ENCODE results near the gene RUNX3.

RUNX3 gene

DNA sequence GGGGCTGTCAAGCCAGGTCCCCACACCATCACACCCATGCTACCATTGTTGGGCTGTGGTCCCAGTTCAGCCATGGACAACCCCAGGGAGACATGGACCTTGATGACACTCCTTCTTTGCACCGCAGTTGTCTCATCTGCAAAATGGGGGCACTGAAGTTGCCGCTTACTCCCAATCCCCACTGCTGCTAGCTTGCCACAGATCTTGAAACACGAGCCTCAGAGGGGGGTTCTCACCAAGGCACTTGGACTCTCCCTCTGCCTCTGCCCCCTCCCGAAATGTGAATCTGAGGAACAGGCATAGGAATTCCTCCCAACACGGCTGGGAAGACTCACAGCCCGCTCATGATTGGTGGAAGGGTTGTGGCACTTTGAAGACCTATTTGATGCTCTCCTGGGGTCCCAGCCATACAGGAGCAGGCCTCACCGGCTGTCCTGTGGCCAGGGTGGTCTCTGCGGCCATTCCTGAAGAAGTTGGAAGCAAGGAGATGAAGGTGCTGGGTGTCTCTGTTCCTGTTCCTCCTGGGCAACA, 31.1 kb downstream of the RUNX3 start:
- DNase-seq (ENCODE audit: low read depth in 2 of 2): no peak
- TF ChIP-seq, protein P1, sequence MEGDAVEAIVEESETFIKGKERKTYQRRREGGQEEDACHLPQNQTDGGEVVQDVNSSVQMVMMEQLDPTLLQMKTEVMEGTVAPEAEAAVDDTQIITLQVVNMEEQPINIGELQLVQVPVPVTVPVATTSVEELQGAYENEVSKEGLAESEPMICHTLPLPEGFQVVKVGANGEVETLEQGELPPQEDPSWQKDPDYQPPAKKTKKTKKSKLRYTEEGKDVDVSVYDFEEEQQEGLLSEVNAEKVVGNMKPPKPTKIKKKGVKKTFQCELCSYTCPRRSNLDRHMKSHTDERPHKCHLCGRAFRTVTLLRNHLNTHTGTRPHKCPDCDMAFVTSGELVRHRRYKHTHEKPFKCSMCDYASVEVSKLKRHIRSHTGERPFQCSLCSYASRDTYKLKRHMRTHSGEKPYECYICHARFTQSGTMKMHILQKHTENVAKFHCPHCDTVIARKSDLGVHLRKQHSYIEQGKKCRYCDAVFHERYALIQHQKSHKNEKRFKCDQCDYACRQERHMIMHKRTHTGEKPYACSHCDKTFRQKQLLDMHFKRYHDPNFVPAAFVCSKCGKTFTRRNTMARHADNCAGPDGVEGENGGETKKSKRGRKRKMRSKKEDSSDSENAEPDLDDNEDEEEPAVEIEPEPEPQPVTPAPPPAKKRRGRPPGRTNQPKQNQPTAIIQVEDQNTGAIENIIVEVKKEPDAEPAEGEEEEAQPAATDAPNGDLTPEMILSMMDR (IDR thresholded peaks at IDR 0.05; ENCODE audit: low read depth, low read length): no peak
- H3K4me3 ChIP-seq (replicated peaks in 1 of 2; ENCODE audit: low read depth in 2 of 2, low read length in 2 of 2): no peak overlapping the region

DNA sequence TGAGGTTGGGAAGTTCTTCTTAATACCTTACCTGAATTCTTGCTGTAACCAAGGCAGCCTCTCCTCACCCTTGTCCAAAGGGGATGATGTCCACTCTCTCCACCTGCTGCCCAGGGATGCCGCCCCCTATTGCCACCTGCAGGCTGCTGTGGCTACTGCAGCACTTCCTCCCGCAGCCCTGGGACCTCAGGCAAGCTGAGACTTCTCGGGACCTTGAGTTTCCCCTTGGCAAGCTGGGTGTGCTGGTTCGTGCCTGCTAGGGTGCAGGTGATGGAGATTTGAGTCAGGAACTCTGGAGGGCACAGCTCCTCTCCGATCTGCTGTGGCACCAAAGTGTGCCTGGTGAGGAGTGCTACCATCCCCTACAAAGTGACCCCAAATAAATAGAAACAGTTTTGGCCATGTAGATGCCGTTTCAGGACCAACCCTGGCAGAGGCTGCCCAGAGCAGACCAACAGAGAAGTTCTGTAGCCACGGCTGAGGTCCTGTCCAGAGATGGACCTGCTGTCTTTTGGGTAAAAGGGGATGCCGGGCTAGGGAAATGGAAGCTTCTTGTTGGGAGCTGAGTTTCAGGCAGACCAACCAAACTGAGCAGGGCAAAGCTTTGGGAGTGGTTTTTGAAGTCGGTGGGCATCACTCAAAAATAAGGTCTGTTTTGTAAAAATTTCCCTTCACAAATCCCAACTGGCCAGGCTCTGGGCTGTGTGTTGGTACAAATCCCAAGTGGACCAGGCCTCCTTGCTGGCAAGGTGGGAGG, 31.7 kb downstream of the RUNX3 start:
- peak; percentile 48 to 49 for DNase-seq (ENCODE audit: low read depth in 2 of 2)
- H3K4me3 ChIP-seq (replicated peaks in 1 of 2; ENCODE audit: low read depth in 2 of 2, low read length in 2 of 2): no peak overlapping the region
- TF ChIP-seq, protein P1 (IDR thresholded peaks at IDR 0.05; ENCODE audit: low read depth, low read length): peak; percentile 98

DNA sequence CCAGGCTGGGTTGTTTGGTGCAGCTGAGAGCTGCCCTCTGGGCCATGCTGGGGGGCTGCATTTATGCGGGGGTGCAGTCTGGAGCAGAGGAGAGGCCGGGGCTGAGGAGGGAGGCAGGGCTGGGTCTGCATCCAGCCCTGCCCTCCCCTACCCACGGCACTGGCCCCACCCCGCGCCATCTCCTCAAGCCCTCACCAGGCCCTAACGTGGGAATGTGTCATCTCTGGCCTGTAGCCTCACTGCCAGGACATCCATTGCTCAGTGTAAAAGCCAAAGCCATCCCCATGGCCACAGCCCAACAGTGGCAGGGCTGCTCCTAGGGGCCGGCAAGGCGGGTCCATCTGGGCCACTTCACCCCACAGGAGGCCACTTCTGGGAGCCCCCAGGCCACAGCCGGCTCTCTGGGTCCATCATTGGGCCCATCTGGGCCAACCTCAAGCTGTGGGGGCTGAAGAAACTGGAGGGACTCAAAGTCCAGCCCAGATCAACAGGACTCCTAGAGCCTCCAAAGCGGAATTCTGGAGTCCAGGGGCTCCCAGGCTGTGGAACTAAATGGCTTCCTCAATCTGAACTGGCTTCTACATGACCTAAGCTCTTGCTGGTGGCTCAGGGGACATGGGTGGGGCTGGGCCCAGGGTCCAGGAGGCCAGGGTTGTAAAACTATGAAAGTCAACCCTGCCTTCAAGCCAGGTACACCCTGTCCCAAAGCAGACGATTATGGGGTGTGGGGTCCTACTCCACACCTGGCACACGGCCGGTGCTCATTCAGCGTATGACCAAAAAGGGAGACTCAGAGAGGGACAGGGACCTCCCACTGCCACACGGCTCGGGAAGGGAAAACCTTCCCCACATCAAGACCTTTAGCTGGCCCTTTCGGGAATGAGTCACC, 32.6 kb downstream of the RUNX3 start:
- no peak overlapping the region for H3K4me3 ChIP-seq (replicated peaks in 1 of 2; ENCODE audit: low read depth in 2 of 2, low read length in 2 of 2)
- TF ChIP-seq, protein P1 (IDR thresholded peaks at IDR 0.05; ENCODE audit: low read depth, low read length): no peak
- DNase-seq (ENCODE audit: low read depth in 2 of 2): no peak

DNA sequence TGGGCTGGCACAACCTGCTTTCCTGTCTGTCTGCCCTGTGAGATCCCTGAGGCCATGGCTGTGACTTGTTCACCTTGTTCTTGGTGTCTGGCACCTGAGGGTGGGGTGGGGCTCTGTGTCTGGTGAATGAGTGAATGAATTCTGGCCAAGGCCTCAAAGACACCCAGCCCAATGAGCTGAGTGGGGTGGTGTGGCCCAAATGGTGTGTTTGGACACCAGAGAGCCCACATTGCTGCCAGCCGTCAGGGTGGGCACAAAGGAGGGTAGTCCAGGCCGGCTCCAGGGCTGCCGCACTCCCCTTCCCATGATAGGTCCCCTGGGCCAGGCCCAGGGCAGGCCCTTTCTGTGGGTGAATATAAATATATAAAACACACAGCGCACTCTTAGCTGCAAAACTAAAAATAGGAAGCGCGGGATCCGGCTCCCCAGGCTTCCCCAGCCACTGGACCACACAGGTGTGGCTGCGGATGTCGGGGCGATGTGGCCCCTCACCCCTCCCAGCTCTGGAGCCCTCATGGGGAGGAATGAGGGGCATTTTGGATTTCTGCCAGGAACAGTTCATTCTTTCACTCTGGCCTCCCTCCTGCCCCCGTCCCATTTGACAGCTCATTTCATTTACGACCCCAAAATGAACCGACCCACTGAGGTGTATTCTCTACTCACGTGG, 33.3 kb downstream of the RUNX3 start:
- no peak for DNase-seq (ENCODE audit: low read depth in 2 of 2)
- no peak overlapping the region for H3K4me3 ChIP-seq (replicated peaks in 1 of 2; ENCODE audit: low read depth in 2 of 2, low read length in 2 of 2)
- TF ChIP-seq, protein P1 (IDR thresholded peaks at IDR 0.05; ENCODE audit: low read depth, low read length): no peak

DNA sequence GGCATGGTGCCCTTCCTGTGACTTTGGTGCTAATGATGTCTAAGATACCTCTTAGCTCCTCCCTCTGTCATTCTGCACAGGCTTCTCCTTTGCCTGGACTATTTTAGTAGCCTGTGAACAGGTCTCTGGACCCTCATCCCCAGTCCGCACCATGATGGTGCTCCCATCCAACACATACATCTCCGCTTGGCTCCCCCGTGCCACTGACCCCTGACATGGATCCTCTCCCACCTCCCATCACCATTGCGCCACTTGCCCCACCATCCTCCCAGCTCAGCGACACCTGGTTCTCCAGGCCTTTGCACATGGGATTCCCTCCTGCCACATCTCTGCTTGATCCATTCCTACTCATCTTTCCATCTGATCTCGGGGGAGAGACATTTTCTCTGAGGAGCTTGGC, 33.9 kb downstream of the RUNX3 start:
- TF ChIP-seq, protein P1 (IDR thresholded peaks at IDR 0.05; ENCODE audit: low read depth, low read length): no peak
- no peak for DNase-seq (ENCODE audit: low read depth in 2 of 2)
- H3K4me3 ChIP-seq (replicated peaks in 1 of 2; ENCODE audit: low read depth in 2 of 2, low read length in 2 of 2): no peak overlapping the region

GRCh38 chr1:24895511-24895910, 34.6 kb downstream of the RUNX3 start:
- TF ChIP-seq, protein P1 (IDR thresholded peaks at IDR 0.05; ENCODE audit: low read depth, low read length): no peak
- DNase-seq (ENCODE audit: low read depth in 2 of 2): no peak
- H3K4me3 ChIP-seq (replicated peaks in 1 of 2; ENCODE audit: low read depth in 2 of 2, low read length in 2 of 2): no peak overlapping the region
